WERI-Rb-1 (cell line): ENCODE measurements around the gene PRSS2.
A peak's percentile ranks its signal among the peaks of the same experiment; 100 is the strongest.
"Not testable (repeated sequence)": the region's sequence is repeated elsewhere in the genome, so short reads cannot be mapped to it uniquely, and the experiment has no call there.

Experiments used
- DNase-seq: peaks from one replicate; pipeline ENCODE4 v3.0.0-alpha.2; 2020
- H3K27ac ChIP-seq: fragments of 250-450 bp; sonication (Bioruptor Pico); 2 replicates; pipeline ENCODE4 v1.5.1; 2020; ENCODE audit warnings: mild to moderate bottlenecking, moderate library complexity
- H3K27me3 ChIP-seq: fragments of 250-450 bp; sonication (Bioruptor Pico); 2 replicates; pipeline ENCODE4 v1.5.1; 2021; ENCODE audit warnings: mild to moderate bottlenecking, low read depth, moderate library complexity; ENCODE audit not compliant: insufficient read depth, severe bottlenecking
- H3K36me3 ChIP-seq: fragments of 250-450 bp; sonication (Bioruptor Pico); 2 replicates; pipeline ENCODE4 v1.5.1; 2020; ENCODE audit warnings: mild to moderate bottlenecking, moderate library complexity
- H3K4me3 ChIP-seq: 2 replicates; pipeline ENCODE4 v1.5.1; 2011; ENCODE audit warnings: low read depth, mild to moderate bottlenecking, control low read depth, low read length
- H3K9me3 ChIP-seq: fragments of 250-450 bp; sonication (Bioruptor Pico); 2 replicates; pipeline ENCODE4 v1.5.1; 2021; ENCODE audit warnings: mild to moderate bottlenecking, moderate library complexity; ENCODE audit not compliant: severe bottlenecking
- CTCF ChIP-seq: IDR thresholded peaks from 2 replicates; pipeline ENCODE4 v1.5.1; 2011; ENCODE audit warnings: low read depth, mild to moderate bottlenecking, control low read depth, inconsistent platforms, low read length

The PRSS2 gene

DNA sequence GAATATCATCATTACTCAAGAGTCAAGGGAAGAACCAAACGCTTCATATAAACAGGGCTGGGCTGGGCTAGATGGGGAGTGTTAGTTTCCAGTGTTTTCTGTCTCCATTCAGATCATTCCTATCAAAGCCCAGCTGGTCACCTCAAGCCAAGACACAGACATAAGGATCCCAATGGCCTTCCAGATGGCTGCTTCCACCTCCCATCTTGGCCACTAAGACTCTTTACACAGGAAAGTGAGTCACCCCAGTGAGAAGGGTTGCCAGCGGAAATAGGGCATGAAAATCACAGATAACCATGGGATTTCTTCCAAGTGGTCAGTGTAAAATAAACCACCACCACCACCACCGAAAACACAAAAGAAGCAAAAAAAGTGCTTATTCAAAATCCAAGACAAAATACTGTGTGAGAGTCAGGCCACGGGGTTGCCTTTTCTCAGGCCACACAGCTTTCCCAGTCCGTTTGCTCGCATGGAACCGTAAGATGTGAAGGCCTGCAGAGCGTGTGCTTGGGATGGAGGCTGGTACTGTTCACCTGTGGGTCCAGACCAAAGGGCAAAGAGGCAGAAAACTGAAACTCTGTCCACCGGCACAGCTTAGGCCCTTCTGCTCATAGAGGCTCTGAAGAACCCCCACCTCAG, 5.6 kb downstream of the PRSS2 start:
- TF ChIP-seq CTCF = no peak
- H3K36me3 ChIP-seq = no peaks in the 10 kb centered on the region
- peak; percentile 27 for DNase-seq
- no peaks in the 10 kb centered on the region for H3K9me3 ChIP-seq
- no peak overlapping the region for H3K27ac ChIP-seq
- H3K4me3 ChIP-seq = no peak overlapping the region
- H3K27me3 ChIP-seq = no peaks in the 10 kb centered on the region

DNA sequence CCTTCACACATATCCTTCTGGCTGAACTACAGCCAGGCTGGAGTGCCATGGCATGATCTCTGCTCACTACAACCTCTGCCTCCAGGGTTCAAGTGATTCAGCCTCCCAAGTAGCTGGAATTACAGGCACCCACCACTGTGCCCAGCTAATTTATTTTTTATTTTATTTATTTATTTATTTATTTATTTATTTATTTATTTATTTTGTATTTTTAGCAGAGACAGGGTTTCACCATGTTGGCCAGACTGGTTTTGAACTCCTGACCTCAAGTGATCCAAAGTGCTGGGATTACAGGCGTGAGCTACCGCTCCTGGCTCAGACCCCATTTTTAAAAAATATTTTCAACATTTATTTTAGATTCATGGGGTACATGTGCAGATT, 6.1 kb downstream of the PRSS2 start:
- H3K36me3 ChIP-seq, H3K27ac ChIP-seq, DNase-seq, H3K27me3 ChIP-seq, H3K4me3 ChIP-seq, H3K9me3 ChIP-seq: not testable (repeated sequence)

- no peak overlapping the region for H3K27ac ChIP-seq
- H3K9me3 ChIP-seq = no peaks in the 10 kb centered on the region
- DNase-seq = no peak
- H3K27me3 ChIP-seq = no peaks in the 10 kb centered on the region
- H3K4me3 ChIP-seq = no peak overlapping the region
- no peak for TF ChIP-seq CTCF
- H3K36me3 ChIP-seq = no peaks in the 10 kb centered on the region
Measured at GRCh38 chr7:142777318-142777717, 6.5 kb downstream of the PRSS2 start.

DNA sequence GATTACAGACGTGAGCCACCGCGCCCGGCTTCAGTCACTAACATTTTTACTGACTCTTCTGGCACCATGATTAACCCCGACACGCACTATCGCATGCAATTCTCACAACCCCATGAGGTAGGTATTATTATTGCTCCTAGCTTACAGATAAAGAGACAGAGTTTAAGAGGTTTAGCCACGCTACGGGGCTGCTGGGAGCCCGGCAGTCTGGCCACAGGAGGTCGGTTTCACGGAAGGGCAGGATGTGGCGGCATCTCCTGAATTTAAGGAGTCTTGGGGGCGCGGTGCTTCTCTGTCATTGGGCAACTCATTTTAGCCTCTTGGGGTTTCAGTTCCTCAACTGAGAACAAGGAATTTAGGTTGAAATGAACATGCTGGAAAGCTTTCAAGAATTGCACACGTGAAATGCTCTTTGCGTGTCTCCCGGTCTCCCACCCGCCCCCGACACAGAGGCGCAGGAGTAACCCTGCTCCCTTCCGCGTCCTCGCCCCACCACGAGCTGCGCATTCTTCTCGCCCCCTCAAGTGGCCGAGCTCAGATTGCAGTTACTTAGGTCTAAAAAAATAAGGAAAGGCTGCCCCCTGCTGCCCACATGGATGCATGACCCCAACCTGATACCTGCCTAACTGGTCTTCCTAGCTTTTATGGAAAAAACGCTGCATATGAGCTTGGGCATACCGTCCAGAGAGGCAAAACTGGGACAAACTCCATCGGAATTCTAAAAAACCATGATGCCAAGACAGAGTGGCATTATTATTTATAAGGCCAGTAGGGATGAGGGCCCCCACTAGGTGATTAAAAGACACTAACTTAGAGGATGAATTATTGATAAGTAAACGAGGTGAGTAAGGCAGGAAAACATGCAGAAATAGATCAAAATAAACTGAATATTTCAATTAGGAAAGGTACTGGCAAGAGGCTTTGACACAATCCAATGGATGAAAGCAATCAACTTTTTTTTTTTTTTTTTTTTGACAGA, 12.4 kb downstream of the PRSS2 start:
- peak; percentile 93 for DNase-seq
- Histone ChIP-seq H3K27ac (peak overlapping the region; percentile 35), H3K4me3 (peak overlapping the region; percentile 53)

DNA sequence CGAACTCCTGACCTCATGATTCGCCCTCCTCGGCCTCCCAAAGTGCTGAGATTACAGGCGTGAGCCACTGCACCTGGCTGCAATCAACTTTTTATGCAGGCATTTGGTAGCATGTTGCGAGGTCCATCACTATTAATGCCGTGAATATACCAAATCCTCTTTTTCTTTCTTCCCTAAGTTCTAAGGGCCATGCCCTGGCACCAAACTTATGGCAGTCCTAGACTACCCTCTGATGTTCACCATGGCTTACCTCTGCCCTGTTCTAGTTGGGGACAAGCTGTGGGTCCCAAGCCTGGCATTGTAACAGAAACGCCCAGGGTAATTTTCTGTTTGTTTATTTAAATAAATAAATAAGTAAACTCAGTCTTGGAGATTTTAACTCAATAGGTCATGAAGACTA, 13.3 kb downstream of the PRSS2 start:
- no peaks in the 10 kb centered on the region for H3K27me3 ChIP-seq
- no peak for DNase-seq
- no peak overlapping the region for H3K27ac ChIP-seq
- H3K4me3 ChIP-seq = no peak overlapping the region
- TF ChIP-seq CTCF = no peak
- no peaks in the 10 kb centered on the region for H3K36me3 ChIP-seq
- no peaks in the 10 kb centered on the region for H3K9me3 ChIP-seq

More for the DNA sequence above, 12.4 kb downstream of the PRSS2 start:
- no peaks in the 10 kb centered on the region for H3K36me3 ChIP-seq
- no peaks in the 10 kb centered on the region for H3K27me3 ChIP-seq
- TF ChIP-seq CTCF = peak; percentile 91
- no peaks in the 10 kb centered on the region for H3K9me3 ChIP-seq

GRCh38 chr7:142784716-142785115, 13.9 kb downstream of the PRSS2 start:
- no peak overlapping the region for H3K27ac ChIP-seq
- no peak for TF ChIP-seq CTCF
- H3K4me3 ChIP-seq = no peak overlapping the region
- no peaks in the 10 kb centered on the region for H3K36me3 ChIP-seq
- DNase-seq = no peak
- no peaks in the 10 kb centered on the region for H3K27me3 ChIP-seq
- no peaks in the 10 kb centered on the region for H3K9me3 ChIP-seq
